ENCODE results near the gene TP73.

The TP73 gene

DNA sequence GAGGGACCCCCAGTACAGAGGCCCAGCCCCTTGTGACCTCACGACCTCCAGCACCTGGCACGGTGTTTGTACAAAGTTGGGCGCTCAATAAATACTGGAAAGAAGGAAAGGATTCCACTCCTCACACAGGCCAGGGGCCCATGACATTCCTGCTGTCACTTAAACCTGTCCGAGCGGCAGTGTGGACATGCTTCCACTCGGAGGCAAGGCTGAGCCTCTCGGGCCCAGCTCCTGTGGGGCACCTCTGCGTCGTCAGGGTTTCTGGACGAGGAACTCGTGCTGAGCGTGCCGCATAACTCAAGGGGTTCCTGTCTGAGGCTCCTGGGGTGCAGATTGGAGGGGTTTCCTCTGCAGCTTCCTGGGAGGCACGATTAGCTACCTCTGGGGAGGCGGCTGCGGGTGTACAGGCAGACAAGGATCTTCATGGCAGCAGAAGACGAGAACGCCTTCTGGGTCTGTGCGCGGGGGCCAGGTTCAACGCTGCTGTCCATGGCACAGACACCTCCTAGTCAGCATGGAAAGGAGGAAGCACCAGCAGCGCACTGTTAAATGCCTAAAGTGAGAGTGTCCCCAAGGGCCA is 116.6 kb downstream of the TP73 start:
- DNase-seq (ENCODE audit: low spot score): no peak

DNA sequence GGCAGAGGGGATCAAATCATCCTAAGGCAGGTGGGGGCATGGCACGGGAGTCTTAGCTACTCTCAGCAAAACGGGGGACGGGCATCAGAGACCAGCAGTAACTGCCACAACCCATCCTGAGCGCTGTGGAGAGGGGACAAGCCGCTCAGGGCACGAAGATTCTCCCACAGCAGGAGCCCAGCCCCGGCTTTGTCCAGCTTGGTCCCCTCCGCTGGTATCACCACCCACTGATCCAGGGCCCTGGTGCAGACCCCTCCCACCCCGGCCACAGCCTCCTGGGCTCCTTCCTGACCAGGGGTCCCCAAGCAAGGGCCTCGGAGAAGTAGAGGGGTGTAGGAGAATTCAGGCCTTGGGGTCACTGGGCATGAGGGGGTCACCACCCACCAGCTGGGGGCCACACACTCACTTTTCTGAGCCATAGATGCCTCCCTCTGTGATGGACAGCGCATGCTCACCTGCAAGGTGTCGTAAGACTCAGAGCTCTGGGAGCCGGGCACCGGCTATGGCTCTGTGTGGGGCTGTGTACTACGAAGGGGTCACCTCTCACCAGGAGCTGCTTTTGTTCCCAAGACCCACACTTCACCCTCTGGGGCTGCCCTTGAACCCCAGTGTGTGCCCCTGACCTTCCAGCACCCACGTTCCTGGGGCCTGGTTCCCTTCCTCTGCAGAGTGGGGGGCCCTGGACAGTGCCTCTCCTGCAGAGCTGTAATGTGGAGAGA is 117.9 kb downstream of the TP73 start:
- DNase-seq (ENCODE audit: low spot score): no peak

DNA sequence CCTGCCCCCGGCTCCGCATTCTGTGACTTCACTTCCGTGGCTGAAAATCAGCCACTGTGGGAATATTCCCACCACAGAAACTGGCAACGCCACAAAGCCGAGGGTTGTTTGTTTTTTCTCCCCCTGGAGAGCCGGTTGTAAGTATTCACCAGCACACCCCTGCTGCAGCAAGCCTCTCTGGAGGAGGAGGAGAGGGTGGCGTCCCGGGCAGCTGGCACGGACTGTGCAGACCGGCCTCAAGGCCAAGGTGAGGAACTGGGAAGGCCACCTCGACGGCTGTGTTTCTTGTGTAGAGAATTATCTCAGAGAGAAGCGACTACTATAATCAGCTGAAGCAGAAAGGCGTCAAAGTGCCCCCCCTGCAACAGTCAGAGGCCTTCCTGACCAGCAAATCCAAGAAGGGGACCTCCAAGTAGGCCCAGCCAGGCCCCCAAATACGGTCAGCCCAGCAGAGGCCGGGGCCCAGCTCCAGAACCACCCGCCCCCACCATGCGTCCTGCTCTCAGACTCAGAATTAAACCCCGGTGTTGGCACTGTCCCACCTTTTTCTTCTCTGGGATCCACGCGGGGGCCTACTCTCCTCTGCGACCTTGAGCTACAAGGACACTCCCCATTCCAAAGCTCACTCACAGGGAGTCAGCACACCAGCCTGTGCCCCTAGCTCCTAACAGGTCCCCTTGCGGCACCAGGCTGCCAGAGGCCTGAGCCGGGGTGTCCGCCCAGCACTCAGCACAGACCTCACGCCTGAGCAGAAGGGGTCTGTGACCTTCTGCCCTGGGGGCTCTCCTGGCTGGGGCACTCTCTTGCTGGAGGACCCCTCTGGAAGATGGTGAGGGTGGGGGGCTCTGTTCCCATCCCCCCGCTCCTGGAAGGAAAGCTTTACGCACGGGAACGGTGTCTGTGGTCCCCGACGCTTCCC is 119.1 kb downstream of the TP73 start:
- DNase-seq (ENCODE audit: low spot score): no peak

DNA sequence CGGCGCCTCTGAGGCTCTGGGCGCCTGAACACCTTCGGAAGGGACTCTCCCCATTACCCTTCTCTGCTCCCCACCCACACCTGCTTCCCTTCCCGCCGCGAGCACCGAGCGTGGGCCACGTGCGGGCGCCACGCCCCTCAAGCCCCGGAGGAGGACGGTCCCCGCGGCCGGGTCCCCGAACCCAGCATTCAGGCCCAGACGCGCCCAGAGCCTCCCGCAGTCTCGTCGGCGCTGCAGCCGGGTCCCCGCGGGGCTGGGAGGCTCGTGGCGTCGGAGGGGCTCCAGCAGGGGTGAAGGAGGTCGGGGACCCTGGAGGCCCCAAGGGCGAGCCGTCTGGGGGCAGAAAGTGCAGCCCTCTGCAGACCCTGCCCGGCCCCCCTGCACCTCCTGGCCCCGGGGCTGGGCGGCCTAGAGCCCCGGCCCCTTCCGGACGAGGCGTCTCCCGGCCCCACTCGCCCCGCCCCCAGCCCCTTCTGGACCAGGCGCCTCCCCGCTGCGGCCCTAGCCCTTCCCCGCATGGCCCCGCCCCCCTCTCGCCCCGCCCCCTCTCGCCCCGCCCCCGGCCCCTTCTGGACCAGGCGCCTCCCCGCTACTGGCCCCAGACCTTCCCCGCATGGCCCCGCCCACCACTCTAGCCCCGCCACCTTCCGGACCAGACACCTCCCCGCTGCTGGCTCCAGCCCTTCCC is 119.9 kb downstream of the TP73 start:
- peak; percentile 93 for DNase-seq (ENCODE audit: low spot score)

DNA sequence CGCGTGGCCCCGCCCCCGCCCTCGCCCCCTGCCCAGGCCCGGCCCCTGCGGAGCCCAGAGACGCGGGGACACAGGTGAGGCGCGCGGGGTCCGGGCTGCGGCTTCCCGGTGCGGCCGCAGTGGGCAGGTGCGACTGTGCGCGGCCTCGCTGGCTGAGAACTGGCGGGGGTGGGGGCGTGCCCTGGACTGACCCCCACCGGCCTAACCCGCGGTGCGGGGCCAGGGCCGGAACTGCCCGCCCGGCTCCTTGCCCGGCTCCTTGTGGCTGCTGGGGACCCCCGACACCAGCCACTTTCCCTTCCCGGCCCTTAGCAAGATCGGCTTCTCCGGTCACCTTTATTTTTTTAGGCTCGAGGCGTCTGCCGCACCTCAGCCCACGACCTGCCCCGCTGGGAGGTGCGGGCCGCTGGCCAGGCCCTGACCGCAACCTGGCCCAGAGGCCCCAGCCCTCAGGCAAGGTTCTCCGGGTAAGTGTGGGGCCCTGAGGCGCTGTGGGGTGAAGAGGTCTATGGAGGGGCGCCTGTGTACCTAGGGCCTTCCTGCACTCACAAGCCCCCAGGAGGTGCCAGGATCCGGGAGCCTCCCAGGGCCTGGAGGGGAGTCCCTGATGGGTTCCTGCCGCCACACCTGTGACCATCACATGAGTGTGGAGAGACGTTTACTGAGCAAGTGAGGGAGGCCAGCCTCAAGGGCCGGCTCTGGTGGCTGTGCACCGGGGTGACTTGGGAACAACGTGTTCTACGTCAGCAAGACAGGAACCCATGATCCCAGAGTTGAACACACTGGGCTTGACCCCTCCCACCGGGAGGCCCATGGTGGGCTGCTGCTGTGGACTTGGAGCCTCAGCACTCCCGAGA is 120.6 kb downstream of the TP73 start, which contains the start of gene SMIM1:
TSS of gene SMIM1 (plus strand) at position 35 of the 857 bp plus-strand sequence. CDS start 2,625 bp downstream, outside the sequence.
- no peak for DNase-seq (ENCODE audit: low spot score)

DNA sequence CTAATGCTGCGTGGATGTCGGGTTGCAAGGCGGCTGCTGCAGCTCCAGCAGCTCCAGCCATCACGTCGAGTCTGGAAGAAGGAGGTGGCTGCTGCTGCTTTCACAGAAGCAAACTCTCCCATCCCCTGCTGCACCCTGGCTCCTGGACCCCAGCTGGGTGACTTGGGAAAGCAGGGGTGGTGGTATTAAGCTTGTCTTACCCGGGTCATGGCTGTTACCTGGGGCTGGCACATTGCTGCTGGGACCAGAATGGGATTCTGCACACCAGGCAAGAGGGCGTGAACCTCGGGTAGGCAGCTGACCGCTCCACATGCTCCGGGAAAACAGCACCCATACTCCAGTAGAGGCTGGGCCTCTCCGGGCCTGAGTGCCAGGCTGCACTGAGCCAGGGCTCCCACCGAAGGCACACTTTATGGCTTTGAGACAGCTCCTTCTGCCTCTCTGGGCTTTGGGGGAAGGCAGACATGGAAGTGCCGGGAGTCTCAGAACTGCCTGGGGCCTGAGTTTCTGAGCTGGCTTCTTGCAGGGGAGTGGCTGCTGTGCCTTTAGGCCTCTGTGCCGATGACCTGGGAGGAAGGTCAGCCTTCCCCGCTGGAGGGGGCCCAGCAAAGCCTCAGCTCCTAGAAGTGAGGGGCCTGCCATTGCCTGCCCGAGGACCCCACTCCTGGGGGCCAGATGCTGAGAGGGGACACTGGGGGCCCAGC is 121.4 kb downstream of the TP73 start:
- DNase-seq (ENCODE audit: low spot score): no peak

DNA sequence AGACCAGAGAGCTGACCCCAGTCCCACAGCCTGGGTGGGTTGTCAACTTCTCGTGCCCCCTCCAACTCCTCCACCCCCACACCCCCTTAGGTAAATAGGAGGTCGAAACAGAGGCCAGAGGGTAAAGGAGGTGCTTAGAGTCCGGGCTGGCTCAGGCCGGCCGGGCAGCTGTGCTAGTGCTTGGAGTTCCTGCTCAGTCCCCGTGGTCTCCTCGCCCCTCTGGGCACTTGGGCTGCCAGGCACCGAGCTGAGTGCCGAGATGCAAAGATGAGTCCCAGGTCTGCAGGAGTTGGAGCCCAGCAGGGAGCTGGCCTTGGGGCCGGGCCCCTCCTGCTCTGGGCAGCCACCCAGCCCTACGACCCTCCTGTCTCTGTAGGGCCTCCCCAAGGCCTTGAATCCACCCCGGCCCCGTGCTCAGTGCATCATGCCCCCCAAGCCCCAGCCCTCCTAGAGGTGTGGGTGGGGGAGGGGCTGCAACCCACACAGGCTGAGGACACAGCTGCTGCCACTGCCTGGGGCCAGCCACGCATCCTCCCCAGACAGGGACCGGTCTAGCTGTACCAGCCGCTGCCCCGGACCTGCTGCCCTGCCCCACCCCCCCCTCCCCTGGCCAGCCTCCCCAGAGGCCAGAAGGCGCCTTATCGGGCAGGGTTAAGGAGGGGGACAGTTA is 122.1 kb downstream of the TP73 start:
- no peak for DNase-seq (ENCODE audit: low spot score)

DNA sequence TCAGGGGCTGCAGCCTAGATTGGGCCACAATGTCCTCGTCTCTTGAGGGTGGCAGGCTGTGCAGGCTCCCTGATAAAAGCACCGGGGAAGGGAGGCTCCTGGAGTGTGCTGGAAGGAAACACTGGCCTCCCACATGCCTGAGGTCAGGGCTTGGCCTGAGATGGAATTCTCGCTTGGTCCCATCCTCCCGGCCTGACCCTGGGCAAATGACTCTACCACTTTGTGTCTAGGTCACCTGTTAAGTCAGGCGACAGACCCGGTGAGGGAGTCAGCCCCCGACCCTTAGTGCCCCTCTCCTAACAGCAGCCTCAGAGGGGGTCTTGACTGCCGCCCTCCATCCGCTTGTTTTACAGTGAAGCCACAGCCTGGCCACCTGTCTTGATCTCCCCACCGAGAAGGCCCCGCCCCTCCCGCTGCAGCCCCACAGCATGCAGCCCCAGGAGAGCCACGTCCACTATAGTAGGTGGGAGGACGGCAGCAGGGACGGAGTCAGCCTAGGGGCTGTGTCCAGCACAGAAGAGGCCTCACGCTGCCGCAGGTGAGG is 122.7 kb downstream of the TP73 start:
- DNase-seq (ENCODE audit: low spot score): peak; percentile 60

DNA sequence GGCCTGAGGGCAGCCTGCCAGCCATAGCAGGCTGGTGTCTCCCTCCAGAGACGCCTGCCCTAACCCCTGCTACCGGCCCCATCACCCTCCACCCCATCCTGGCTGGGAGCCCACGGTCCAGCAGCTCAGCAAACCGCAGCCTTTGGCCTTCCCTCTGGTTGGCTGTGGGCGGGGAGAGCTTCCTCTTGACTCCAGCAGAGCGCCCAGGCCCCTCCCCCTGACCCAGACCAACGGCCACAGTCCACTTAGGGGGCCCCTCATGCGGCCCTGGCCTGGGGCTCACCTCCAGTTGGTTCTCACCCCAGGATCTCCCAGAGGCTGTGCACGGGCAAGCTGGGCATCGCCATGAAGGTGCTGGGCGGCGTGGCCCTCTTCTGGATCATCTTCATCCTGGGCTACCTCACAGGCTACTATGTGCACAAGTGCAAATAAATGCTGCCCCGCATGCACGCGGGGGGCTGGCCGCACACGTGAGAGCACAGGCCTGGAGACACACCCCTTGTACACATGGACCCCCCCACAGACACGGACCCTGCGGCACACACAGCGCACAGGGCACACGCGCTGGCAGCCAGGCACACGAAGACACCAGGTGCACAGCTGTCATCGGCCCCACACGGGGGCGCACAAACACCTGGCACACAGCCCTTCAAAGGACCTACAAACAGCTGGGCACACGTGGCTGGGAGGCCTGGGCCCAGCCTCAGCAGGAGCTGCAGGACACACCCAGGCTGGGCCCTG is 123.3 kb downstream of the TP73 start:
- DNase-seq (ENCODE audit: low spot score): peak; percentile 66

DNA sequence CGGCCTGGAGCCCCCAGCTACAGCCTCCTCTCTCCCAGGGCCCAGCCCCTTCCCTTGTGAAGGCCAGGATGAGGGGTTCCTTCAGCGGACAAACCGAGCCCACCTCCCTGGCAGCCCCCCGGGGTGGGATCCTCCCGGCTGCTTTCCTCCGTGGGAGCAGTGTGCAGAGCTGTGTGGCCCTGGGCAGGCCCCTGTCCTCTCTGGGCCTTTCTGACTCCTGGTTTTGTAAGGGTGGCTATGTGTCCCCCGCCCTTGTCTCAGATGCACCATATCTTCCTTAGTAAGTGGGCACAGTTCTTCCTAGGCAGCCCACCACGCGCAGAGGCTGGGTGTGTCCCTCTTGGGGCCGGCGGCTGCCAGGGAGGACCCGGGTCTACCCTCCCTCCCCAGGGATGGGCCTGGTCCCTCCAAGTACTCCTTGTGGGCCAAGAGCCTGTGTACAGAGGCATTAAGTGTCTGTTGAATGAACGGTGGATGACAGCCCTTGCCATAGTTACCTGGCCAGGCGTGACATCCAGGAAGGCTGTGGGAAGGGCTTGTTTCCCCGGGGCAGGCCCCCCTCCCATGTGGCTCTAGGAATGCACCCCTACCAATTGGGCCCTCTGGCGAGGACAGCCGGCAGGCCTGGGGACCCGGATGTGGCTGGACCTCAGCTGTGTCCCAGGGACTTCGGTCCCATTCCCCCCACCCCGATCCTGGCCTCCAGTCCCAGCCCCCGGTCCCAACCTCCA is 124.1 kb downstream of the TP73 start:
- DNase-seq (ENCODE audit: low spot score): no peak

DNA sequence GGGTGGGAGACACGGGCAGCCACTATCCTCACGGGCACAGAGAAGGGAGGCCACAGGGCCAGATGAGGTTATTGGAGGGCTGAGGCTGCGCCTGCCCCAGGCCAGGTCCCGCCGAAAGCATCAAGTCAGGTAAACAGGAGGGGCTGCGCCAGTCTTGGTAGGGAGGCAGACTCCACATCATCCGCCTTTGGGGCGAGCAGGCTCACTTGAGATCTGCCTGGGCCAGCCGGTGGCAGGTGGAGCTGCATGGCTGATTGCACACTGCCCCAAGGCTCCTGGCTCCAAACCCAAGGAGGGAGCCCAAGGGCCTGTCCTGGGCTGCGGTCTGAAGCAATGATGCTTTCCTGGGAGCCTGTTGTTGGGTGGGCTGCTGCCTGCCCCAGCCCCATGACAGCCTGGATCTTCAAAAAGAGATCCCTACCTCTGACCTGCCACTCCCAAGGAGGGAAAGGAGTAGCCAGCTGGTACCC is 124.8 kb downstream of the TP73 start:
- no peak for DNase-seq (ENCODE audit: low spot score)

DNA sequence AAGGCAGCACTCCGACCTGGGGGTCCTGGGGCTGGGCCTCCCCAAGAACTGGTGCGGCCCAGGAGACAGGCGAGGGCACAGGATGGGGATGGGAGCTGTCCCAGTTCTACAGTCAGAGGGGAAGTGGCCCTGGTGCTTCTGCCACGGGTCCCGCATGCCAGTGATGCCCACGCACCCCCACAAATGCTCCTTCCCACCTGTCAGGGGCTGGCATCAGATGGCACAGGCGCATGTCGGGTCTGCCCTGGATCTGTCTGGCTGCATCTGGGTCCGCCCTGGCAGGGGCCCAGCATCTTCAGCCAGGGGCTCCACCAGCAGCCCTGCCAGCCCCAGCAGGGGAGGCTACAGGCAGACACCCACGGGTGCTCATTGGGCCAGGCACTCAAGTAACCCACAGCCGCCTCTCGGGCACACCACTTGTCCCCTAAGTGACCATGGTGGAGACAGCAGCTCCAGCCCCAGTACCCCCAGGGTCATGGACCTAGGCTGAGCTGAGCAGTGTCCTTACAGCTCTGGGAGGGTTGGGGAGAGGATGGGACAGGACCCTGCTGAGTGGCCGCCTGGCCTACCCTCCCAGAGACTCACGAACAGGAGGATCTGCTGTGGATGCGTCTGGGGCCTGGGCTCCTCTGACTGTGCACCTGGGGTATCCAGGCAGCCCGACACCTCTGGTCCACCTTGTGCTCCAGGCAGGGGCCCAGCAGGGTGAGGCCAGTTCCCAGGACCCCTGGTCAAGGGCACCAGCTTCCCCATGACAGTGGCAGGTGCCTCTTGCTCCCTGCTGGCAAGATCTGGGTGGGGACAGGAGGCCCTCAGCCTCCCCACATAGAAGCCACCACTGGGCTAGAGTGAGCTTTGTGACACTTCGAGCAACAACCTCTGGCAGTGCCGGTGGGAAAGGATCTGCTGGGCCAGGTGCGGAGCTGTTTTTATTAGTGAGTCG is 125.6 kb downstream of the TP73 start:
- no peak for DNase-seq (ENCODE audit: low spot score)

DNA sequence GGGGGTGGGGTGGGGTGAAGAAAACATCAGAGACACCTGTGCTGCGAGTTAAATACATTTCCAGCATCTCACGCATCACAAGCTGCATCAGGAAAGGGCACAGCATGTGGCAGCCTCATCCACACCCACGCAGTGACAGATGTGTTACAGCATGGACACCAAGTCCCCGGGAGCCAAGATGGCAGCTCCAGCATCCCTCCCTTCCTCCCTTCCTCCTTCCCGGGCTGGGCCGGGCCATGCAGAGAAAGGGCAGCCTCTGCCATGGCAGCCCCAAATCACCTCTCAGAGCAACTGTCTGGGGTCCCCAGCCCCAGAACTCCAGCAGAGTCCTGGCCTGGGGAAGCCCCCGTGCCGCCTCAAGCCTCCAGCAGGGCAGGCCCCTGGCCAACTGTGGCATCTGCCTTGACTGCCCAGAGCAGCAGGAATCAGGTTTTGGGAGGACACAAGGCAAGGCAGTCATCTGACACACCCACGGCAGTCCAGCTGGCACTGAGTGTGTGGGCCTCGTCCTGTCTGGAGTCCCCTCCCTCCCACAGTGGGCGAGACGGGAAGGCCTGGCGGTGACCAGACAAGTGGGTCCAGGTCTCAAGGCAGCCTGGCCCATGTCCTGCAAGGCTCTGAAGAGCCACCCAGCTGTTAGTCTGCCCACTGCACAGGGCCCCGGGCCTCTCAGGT is 126.4 kb downstream of the TP73 start:
- no peak for DNase-seq (ENCODE audit: low spot score)

DNA sequence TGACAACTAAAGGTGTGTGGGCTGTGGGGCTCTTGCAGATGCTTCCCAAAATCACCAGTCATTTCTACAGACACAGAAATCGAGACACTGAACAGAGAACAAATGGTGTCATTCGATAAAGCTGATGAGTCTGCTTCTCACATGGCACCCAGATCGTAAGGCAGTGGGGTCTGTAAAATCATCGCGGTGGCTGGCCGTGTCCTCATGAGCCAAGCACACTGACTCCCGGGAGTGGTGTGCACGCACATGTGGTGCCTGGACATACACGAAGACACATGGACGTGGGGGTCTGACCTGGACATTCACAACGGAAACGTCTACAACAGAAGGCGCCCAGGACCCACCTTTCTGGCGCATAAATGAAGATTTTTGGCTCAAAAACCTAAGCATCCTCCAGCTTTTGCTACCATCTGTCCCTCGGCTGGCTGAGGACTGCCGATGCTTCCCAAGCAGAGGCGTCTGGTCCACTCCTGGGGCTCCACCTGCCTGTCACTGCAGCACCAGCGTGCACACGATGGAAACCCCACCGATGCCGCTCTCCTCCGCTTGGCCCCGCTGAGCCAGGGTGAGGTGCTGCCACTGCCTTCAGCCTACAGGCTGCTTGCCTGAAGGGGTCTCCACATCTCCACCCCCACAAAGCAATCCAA is 127.1 kb downstream of the TP73 start:
- no peak for DNase-seq (ENCODE audit: low spot score)

DNA sequence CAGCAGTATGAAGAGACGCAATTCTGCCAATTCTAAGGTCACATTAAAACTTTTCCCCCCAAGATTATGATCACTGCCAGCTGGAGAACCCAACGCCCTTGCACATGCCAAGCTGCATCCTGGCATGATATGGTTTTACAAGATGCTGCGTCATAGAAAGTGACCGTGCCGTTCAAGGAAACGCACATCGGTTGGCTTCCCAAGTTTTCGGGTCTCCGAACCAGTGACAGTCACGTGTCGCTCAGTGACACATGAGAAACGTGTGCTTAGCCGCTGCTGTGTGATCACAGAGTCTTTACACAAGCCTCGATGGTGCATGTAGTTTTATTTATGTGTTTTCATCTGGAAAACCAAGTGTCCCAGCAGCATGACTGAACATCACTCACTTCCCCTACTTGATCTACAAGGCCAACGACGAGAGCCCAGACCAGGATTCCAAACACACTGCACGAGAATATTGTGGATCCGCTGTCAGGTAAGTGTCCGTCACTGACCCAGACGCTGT is 127.6 kb downstream of the TP73 start:
- DNase-seq (ENCODE audit: low spot score): no peak

DNA sequence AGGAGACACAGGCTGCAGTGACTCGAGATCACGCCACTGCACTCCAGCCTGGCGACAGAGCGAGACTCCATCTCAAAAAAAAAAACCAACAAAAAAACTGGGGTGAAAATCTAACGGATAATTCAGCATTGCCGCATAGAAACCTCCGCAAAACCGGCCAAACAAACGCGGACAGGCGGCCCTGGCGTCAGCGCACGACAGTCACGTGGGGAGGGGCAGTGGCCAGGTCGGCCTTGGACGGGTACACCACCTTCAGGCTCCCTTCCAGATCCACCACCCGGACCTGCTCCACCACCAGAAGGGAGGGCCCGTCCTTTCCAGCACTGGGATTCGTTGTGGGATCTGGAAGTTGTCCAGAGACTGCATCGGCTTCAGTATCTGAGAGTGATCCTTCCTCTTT is 128.6 kb downstream of the TP73 start:
- DNase-seq (ENCODE audit: low spot score): no peak
